Measurements from ENCODE around the gene ERCC4.

GRCh38 chr16:13969711-13970110 is 49.8 kb downstream of the ERCC4 start:
- no peak for TF ChIP-seq CTCF (IDR thresholded peaks at IDR 0.05; ENCODE audit: insufficient read depth, low read depth, low read length)
- TF ChIP-seq EZH2 (IDR thresholded peaks at IDR 0.05; ENCODE audit: insufficient read depth, low read length) = no peak
